GF-D8 (cell line): Measurements from ENCODE around the gene SLC6A3.

Experiments
- DNase-seq: peaks from one replicate; lab custom pipeline; 2025; lab: John Stamatoyannopoulos, UW

Gene SLC6A3

DNA sequence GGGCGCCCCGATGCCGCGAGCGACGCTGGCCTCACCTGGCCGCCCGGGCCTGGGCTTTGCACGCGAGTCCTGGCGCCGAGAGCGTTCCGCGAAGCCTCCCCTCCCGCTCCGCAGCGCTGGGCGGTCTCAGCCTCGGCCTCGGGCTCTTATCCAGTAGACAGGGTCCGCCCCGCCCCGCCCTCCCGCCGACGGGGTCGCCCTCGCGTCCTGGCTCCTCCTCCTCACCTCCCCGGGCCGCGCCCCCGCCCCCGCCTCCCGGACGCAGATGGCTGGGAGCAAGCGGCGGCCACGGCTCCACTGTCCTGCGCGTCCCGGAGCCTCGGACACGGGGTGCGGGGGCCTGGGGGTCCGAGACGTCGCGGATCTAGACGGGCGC, at the start of gene SLC6A3:
Gene SLC6A3, minus strand, starts transcription at position 128 of the 376 bp plus-strand sequence. CDS start 2,243 bp downstream, outside the sequence.
- DNase-seq, result no peak

- DNase-seq, result no peak
Observed at GRCh38 chr5:1493941-1494340, 48.7 kb upstream of the SLC6A3 start.

- DNase-seq, result no peak
Observed at GRCh38 chr5:1493413-1493812, 48.2 kb upstream of the SLC6A3 start.

DNA sequence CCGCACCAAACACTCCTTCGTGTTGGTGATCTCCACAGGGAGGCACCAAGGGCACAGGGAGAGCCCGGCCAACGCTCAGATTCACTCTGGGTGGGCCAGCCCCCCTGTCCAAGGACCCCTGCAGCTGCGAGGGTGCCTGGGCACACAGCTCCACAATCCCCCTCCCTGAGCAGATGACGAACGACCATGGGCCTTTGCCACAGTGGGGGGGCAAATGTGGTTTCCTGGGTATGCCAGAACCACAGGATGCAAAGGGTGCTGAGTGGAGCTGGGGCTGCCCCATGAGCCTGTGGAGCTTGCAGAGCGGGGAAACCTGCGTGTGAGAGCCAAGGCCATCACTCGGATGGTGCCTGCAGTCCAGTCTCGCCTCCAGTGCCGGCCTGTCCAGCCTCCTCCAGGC, 47.5 kb upstream of the SLC6A3 start:
- DNase-seq, result no peak

GRCh38 chr5:1490376-1490775, 45.1 kb upstream of the SLC6A3 start:
- no peak for DNase-seq

GRCh38 chr5:1489754-1490153, 44.5 kb upstream of the SLC6A3 start:
- DNase-seq, result no peak

- DNase-seq, result no peak
Observed at GRCh38 chr5:1488882-1489680, 43.8 kb upstream of the SLC6A3 start.

DNA sequence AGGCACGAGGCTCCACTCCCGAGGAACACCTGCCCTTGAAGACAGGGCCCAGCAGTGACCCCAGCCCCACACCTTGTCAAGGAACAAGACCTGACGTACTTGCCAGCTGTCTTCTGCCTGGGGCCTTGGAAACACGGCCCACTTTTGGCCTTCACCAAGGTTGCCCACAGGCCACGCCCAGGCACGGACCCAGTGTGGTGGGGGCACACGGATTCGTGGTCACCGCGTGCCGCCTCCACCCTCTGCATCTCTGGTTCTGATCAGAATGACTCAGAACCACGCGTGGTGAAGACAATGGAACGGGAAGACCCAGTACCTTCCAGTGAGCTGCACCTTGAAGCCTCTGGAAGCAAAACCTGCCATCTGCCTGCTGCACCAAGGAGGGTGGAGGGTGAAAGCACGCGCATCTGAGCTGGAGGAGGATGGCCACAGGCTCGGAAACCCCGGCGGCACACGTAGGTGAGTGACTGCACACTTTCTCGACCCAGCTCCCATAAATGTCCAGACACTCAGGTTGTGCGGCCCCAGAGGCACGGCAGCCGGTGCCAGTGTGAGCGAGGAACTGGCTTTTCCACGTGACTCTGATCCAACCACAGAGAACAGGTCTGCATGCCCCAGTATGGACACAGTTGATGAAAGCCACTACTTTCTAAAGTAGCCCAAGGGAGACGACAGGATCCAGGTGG, 42.0 kb upstream of the SLC6A3 start:
- no peak for DNase-seq

- no peak for DNase-seq
Observed at GRCh38 chr5:1486271-1486670, 41.0 kb upstream of the SLC6A3 start.

GRCh38 chr5:1485579-1486118, 40.4 kb upstream of the SLC6A3 start:
- DNase-seq, result no peak

DNA sequence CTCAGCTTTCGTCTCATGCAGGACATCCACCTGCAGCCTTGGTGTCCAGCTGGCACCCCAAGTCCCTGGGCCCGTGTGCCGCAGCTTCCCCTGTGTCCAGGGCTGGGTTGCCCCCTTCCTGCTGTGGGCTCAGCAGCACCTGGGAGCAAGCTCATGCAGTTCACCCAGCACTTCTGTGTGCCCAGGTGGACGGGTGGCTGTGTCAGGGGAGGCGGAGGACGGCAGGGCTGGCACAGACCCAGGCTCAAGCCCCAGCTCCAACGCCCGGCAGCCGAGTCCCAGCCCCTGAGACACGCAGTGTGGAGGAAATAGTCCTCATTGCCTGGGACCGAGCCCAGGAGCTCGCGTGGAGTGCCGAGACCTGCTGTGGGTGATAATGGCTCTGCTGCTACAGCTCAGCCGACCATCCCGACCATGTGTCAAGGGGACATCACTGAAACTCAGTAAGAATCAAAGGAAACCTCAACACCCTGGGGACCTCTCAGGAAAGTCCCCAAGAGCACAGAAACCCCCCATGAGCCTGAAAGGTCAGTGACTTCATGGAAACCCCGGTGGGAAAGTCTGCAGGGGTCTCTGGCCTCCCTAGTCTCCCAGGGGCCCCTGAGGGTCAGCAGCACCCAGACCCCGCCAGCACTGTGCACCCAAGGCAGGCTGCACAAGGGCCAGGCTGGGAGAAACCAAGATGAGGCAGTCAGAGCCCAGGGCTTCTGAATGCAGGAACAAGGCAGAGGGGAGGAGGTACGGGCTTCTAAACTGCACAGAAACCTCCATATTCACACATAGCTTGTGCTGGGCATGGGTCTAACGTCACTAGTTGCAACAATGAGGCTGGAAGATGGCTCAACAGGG, 39.7 kb upstream of the SLC6A3 start:
- no peak for DNase-seq

GRCh38 chr5:1483856-1484729, 38.9 kb upstream of the SLC6A3 start:
- DNase-seq, result no peak

DNA sequence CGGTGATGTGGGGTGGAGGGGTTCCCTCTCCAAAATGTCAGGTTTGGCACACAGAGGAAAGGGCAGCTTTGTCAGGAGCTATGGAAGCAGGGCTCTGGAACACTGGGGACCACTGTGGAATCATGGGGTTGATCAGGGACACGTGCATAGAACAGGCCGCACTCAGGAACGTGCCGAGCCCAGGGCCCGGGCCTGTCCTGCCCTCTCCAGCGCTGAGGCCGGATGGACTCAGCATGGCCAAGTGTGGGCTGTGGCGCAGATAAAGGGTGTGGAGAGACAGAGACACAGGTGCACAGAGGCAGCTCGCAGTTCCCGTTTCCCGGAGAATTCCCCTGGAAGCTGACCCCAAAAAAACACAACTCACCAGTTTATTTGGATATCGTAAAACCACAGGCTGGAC, 37.8 kb upstream of the SLC6A3 start:
- no peak for DNase-seq

DNA sequence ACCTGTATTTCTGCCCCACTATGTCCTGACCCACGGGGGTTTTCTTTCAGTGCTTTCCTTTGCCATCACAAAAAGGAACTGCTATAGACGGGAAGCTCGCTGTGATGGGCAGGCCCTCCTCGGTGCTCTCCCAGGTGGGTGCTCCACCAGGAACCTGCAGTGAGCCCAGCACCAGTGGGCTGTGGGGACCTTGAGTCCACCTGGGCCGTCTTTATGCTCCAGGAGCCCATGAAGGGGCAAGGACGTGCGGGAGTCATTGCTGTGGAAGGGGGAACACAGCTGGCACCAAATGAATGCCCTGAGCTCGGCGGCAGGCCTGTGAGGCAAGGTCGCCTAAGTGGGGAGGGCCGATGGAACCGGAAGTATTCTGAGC, 36.7 kb upstream of the SLC6A3 start:
- no peak for DNase-seq

- no peak for DNase-seq
Observed at GRCh38 chr5:1481266-1481958, 36.2 kb upstream of the SLC6A3 start.

- no peak for DNase-seq
Observed at GRCh38 chr5:1480806-1481205, 35.6 kb upstream of the SLC6A3 start.

- DNase-seq, result no peak
Observed at GRCh38 chr5:1480217-1480616, 35.0 kb upstream of the SLC6A3 start.

DNA sequence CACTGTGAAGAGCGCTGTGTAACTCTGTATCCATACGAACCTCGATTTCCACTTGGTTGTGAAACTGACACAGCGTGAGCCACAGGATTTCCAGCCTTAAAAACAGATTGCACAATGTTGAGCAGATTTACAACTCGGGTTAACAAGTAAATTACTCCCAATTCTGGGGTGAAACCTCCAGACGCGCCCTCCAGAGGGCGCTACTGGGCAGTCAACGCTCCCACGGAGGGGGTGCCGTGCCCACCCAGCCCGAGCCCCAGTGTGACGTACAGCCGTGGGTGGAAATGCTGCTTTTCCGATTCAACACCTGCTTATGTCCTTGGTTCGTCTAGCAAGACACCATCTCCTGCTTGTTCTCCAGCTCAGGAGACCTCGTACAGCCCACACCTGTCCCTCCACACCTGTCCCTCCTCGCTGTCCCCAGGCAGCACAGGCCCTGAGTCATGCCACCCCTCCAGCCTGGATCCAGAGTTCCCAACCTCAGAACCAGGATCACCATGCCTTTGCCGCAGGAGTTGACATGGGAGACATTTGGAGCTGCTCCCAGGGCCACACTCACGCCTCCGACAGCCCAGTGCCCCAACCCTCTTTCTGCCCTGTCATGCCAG, 34.4 kb upstream of the SLC6A3 start:
- peak; percentile 9 for DNase-seq

- DNase-seq, result no peak
Observed at GRCh38 chr5:1479066-1479465, 33.8 kb upstream of the SLC6A3 start.

DNA sequence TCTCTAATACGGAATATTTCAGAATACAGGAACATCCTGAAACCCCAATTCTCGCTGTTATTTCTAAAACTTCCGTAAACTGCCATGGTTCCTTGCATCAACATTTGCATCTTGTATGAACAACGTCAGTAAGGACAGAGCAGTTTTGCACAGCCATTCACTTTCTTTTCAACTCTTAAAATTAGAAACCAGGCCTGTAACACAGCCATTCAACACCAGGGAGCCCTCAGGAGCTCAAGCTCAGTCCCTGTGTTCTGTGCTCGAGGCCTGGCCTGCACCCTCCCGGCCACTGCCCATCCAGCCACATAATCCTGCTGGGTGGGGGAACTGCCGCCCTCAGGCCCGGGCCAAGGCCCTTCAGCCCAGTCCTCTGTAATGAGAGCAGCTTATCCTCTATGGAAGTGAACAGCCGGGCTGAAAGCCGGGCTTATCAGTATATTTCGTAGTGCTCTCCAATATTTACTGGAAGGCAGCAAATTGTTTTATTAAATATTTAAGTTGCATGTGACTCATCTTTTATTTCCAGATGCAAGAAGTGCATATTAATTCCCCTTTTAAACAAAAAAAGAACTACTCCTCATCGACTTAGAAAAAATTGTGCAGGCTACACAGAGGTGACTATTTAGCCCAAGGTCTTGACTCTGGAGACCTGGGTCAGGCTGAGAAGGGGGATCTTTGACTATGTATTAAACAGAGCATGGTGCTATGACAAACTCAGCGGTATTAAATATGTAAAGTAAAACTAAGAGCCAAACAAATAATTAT, 33.2 kb upstream of the SLC6A3 start:
- no peak for DNase-seq
